ENCODE measurements around the gene SPAG16.

The SPAG16 gene

DNA sequence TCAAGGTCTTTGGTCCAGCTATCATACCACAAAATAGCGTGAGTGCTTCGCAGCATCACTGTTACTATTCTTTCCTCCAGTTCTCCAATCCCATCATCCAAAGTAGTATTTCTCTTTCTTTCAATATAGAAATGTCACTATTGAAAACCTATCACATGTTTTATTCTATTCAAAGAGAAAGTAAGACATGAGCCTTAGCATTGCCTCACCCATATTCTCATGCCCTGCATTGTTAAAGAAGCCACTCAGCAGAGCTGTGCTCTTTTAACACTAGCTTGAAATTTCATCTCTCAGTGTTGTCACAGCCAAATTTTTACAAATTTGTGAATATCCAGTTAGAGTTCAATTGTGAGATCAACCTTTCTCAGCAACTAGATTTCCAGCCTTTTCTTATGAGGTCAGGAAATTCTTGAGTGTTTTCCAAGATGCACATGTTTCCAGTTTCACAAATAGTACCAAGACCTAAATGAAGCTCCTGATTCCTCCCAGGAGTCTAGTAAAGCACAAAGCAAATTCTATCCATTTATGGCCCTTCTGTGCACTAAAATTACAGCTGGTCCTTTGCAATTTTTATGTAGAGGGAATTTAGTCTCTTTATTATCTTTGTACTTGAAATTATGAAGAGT lies 343.7 kb downstream of the SPAG16 start:
- no peak overlapping the region for H3K9ac ChIP-seq (ENCODE audit: low read length)
- no peaks in the 10 kb centered on the region for H3K27me3 ChIP-seq (ENCODE audit: insufficient read depth, low read length, poor library complexity)
- no peaks in the 10 kb centered on the region for H3K79me2 ChIP-seq (ENCODE audit: control insufficient read depth, insufficient read depth, low read length)
- no CpG with 5 or more reads among the region's 2 CpGs for WGBS (ENCODE audit: extremely low coverage, insufficient coverage, low lambda C conversion rate)
- no peak overlapping the region for H4K8ac ChIP-seq (ENCODE audit: low read depth, low read length)
- no peak overlapping the region for H2BK120ac ChIP-seq (ENCODE audit: low read depth, low read length)
- H3K4me2 ChIP-seq (ENCODE audit: low read length): no peak overlapping the region
- H3K27ac ChIP-seq (ENCODE audit: low read depth, low read length): no peak overlapping the region
- H3K4ac ChIP-seq (ENCODE audit: low read depth, low read length): no peak overlapping the region
- H3K4me1 ChIP-seq (ENCODE audit: control insufficient read depth, low read depth, low read length): no peaks in the 10 kb centered on the region
- H3K18ac ChIP-seq (ENCODE audit: low read length): no peak overlapping the region
- no peaks in the 10 kb centered on the region for H3K79me1 ChIP-seq (ENCODE audit: low read length)
- no peak overlapping the region for H3K56ac ChIP-seq (ENCODE audit: low read length)
- no peak overlapping the region for H3K23ac ChIP-seq (ENCODE audit: low read length)
- DNase-seq: no peak
- no peak overlapping the region for H4K5ac ChIP-seq (ENCODE audit: low read length)
- no peak overlapping the region for H2BK5ac ChIP-seq (ENCODE audit: low read length)
- no peak overlapping the region for H2BK15ac ChIP-seq (replicated peaks; ENCODE audit: low read depth)
- no peak overlapping the region for H3K4me3 ChIP-seq (ENCODE audit: low read length)
- no peak overlapping the region for H2AK5ac ChIP-seq (ENCODE audit: low read length)
- H3K36me3 ChIP-seq (ENCODE audit: control insufficient read depth, insufficient read depth, low read length): no peaks in the 10 kb centered on the region

DNA sequence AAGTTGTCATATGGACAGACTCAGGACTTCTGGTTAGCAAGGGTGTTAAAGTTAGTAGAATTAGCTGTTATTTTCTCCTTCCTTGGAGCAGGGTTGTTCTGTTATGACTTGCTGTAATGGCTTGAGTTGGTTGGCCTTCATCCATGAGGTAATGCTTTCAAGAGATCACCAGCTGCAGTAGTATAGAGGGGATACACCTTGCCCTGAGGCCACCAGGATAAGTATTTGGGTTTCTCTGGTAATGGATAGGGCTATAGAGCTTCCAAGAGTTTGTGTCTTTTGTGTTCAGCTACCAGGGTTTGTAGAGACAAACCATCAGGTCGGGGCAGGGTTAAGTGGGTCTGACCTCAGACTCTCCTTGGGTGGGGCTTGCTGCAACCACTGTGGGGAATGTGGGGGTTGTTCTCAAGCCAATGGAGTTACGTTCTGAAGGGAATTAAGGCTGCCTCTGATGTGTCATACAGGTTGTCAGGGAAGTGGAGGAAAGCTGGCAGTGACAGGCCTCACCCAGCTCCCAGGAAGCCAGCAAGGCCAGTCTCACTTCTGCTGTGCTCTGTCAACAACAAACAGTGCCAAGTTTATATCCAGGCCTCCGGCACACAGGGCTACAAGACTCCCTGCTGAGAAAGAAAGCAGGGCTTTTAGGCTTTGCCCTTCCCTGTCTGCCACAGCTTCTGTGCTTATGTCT lies 356.6 kb downstream of the SPAG16 start:
- no CpG with 5 or more reads among the region's 3 CpGs for WGBS (ENCODE audit: extremely low coverage, insufficient coverage, low lambda C conversion rate)

DNA sequence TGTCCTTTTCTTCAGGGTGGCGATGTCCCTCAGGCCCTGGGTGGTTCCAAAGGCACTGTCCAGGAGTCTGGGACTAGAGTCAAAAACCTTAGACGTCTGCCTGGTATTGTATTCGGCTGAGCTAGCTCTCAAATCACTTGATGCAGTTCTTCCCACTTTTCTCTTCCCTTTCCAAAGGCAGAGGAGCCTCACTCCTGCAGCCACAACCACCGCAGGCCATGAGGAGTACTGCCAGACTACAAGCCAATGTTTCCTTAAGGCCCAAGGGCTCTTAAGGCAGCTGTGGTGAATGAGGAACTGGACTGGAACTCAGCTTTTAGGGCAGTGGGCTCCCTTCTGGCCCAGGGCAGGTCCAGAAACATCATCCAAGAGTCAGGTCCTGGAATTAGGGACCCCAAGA lies 360.7 kb downstream of the SPAG16 start:
- Histone ChIP-seq H3K9ac (ENCODE audit: low read length) (no peak overlapping the region), H3K56ac (ENCODE audit: low read length) (no peak overlapping the region), H3K27me3 (ENCODE audit: insufficient read depth, low read length, poor library complexity) (no peaks in the 10 kb centered on the region), H2BK120ac (ENCODE audit: low read depth, low read length) (no peak overlapping the region), H2BK5ac (ENCODE audit: low read length) (no peak overlapping the region), H2BK15ac (replicated peaks; ENCODE audit: low read depth) (no peak overlapping the region), H3K4me1 (ENCODE audit: control insufficient read depth, low read depth, low read length) (no peaks in the 10 kb centered on the region), H3K79me2 (ENCODE audit: control insufficient read depth, insufficient read depth, low read length) (no peaks in the 10 kb centered on the region), H3K18ac (ENCODE audit: low read length) (no peak overlapping the region), H3K36me3 (ENCODE audit: control insufficient read depth, insufficient read depth, low read length) (no peaks in the 10 kb centered on the region), H2AK5ac (ENCODE audit: low read length) (no peak overlapping the region), H3K27ac (ENCODE audit: low read depth, low read length) (no peak overlapping the region), H3K4ac (ENCODE audit: low read depth, low read length) (no peak overlapping the region), H4K8ac (ENCODE audit: low read depth, low read length) (no peak overlapping the region), H3K79me1 (ENCODE audit: low read length) (no peaks in the 10 kb centered on the region), H3K23ac (ENCODE audit: low read length) (no peak overlapping the region), H3K4me3 (ENCODE audit: low read length) (no peak overlapping the region), H4K5ac (ENCODE audit: low read length) (no peak overlapping the region), H3K4me2 (ENCODE audit: low read length) (no peak overlapping the region)
- no CpG with 5 or more reads among the region's 4 CpGs for WGBS (ENCODE audit: extremely low coverage, insufficient coverage, low lambda C conversion rate)
- DNase-seq: peak; percentile 14

More for the DNA sequence above, 356.6 kb downstream of the SPAG16 start:
- Histone ChIP-seq H3K27me3 (ENCODE audit: insufficient read depth, low read length, poor library complexity) (no peaks in the 10 kb centered on the region), H3K56ac (ENCODE audit: low read length) (no peak overlapping the region), H3K9ac (ENCODE audit: low read length) (no peak overlapping the region), H2BK120ac (ENCODE audit: low read depth, low read length) (no peak overlapping the region), H3K79me2 (ENCODE audit: control insufficient read depth, insufficient read depth, low read length) (no peaks in the 10 kb centered on the region), H3K4me3 (ENCODE audit: low read length) (no peak overlapping the region), H4K8ac (ENCODE audit: low read depth, low read length) (no peak overlapping the region), H3K18ac (ENCODE audit: low read length) (no peak overlapping the region), H3K36me3 (ENCODE audit: control insufficient read depth, insufficient read depth, low read length) (no peaks in the 10 kb centered on the region), H2BK5ac (ENCODE audit: low read length) (no peak overlapping the region), H4K5ac (ENCODE audit: low read length) (no peak overlapping the region), H3K79me1 (ENCODE audit: low read length) (no peaks in the 10 kb centered on the region), H2AK5ac (ENCODE audit: low read length) (no peak overlapping the region), H3K23ac (ENCODE audit: low read length) (no peak overlapping the region), H2BK15ac (replicated peaks; ENCODE audit: low read depth) (no peak overlapping the region), H3K4ac (ENCODE audit: low read depth, low read length) (no peak overlapping the region), H3K4me2 (ENCODE audit: low read length) (no peak overlapping the region), H3K4me1 (ENCODE audit: control insufficient read depth, low read depth, low read length) (no peaks in the 10 kb centered on the region), H3K27ac (ENCODE audit: low read depth, low read length) (no peak overlapping the region)
- DNase-seq: no peak

DNA sequence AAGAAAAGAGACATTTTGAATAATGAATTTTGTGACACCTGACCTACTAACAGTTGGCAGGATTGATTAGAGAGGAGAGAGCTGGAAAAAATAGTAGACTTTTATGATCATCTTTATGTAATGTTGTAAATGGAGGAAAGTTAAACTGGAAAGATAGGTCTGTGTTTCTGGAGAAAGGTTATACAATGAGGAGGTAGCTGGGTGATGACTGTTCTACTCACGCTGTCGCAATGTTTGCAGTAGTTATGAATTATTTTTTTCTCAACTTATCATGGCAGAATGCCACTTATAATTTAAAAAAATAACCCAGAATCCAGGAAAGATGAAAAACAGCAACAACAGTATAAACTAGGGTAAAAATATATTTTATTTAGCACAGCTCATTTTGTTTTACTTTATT lies 364.9 kb downstream of the SPAG16 start:
- no peak overlapping the region for H3K4me2 ChIP-seq (ENCODE audit: low read length)
- H2BK120ac ChIP-seq (ENCODE audit: low read depth, low read length): no peak overlapping the region
- H3K27me3 ChIP-seq (ENCODE audit: insufficient read depth, low read length, poor library complexity): no peaks in the 10 kb centered on the region
- no peak overlapping the region for H3K9ac ChIP-seq (ENCODE audit: low read length)
- H3K23ac ChIP-seq (ENCODE audit: low read length): no peak overlapping the region
- H3K4ac ChIP-seq (ENCODE audit: low read depth, low read length): no peak overlapping the region
- H3K79me2 ChIP-seq (ENCODE audit: control insufficient read depth, insufficient read depth, low read length): no peaks in the 10 kb centered on the region
- no peaks in the 10 kb centered on the region for H3K36me3 ChIP-seq (ENCODE audit: control insufficient read depth, insufficient read depth, low read length)
- H2AK5ac ChIP-seq (ENCODE audit: low read length): no peak overlapping the region
- no peaks in the 10 kb centered on the region for H3K79me1 ChIP-seq (ENCODE audit: low read length)
- WGBS (ENCODE audit: extremely low coverage, insufficient coverage, low lambda C conversion rate): no CpG with 5 or more reads among the region's 2 CpGs
- no peak overlapping the region for H3K4me3 ChIP-seq (ENCODE audit: low read length)
- H3K18ac ChIP-seq (ENCODE audit: low read length): no peak overlapping the region
- H2BK5ac ChIP-seq (ENCODE audit: low read length): no peak overlapping the region
- no peak overlapping the region for H3K27ac ChIP-seq (ENCODE audit: low read depth, low read length)
- H4K5ac ChIP-seq (ENCODE audit: low read length): no peak overlapping the region
- no peak overlapping the region for H3K56ac ChIP-seq (ENCODE audit: low read length)
- no peak overlapping the region for H2BK15ac ChIP-seq (replicated peaks; ENCODE audit: low read depth)
- no peak for DNase-seq
- H3K4me1 ChIP-seq (ENCODE audit: control insufficient read depth, low read depth, low read length): no peaks in the 10 kb centered on the region
- no peak overlapping the region for H4K8ac ChIP-seq (ENCODE audit: low read depth, low read length)

DNA sequence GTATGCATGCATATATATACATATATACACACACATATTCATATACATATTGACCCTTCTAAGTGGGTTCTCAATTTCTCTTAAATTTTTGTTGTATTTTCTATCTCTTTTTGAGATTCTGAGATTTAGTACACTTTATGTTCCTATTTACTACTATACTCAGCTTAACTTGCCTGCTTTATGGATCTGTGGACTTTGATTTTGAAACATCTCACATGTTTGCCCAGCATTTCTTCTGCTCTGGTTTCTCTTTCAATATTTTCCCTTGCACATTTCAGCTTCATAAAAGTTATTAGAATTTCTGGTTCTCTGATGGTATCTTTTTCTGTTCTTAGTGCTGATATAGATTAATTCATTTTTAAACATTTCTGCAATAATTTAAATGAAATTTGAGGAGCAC lies 380.6 kb downstream of the SPAG16 start:
- H3K56ac ChIP-seq (ENCODE audit: low read length): no peak overlapping the region
- H3K4me2 ChIP-seq (ENCODE audit: low read length): no peak overlapping the region
- no peak overlapping the region for H2BK15ac ChIP-seq (replicated peaks; ENCODE audit: low read depth)
- H3K27me3 ChIP-seq (ENCODE audit: insufficient read depth, low read length, poor library complexity): no peaks in the 10 kb centered on the region
- no peak overlapping the region for H3K4me3 ChIP-seq (ENCODE audit: low read length)
- H2BK5ac ChIP-seq (ENCODE audit: low read length): no peak overlapping the region
- H2AK5ac ChIP-seq (ENCODE audit: low read length): no peak overlapping the region
- DNase-seq: no peak
- H3K23ac ChIP-seq (ENCODE audit: low read length): no peak overlapping the region
- no peaks in the 10 kb centered on the region for H3K36me3 ChIP-seq (ENCODE audit: control insufficient read depth, insufficient read depth, low read length)
- no peak overlapping the region for H2BK120ac ChIP-seq (ENCODE audit: low read depth, low read length)
- H3K18ac ChIP-seq (ENCODE audit: low read length): no peak overlapping the region
- no peak overlapping the region for H3K4ac ChIP-seq (ENCODE audit: low read depth, low read length)
- no peak overlapping the region for H3K9ac ChIP-seq (ENCODE audit: low read length)
- no peaks in the 10 kb centered on the region for H3K4me1 ChIP-seq (ENCODE audit: control insufficient read depth, low read depth, low read length)
- H3K27ac ChIP-seq (ENCODE audit: low read depth, low read length): no peak overlapping the region
- H3K79me2 ChIP-seq (ENCODE audit: control insufficient read depth, insufficient read depth, low read length): no peaks in the 10 kb centered on the region
- H3K79me1 ChIP-seq (ENCODE audit: low read length): no peaks in the 10 kb centered on the region
- no peak overlapping the region for H4K5ac ChIP-seq (ENCODE audit: low read length)
- H4K8ac ChIP-seq (ENCODE audit: low read depth, low read length): no peak overlapping the region

DNA sequence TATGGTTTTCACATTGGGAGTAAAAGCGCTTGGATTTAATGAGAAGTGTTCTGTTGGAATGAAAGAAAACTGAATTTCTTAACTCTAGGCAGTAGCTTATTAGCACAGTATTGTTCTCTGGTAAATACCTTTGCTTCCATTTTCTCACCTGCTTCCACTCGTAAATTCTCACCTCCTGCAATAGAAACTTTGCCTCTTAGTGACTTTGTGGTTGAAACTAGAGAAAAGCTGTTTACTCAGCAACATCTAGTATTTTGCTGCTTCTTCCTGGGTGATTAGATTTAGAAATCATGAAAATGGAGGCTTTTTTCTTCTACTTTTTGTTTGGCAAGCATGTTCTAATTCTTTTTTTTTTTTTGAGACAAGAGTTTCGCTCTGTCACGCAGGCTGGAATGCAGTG lies 385.4 kb downstream of the SPAG16 start:
- Histone ChIP-seq H4K8ac (ENCODE audit: low read depth, low read length) (no peak overlapping the region), H2BK15ac (replicated peaks; ENCODE audit: low read depth) (no peak overlapping the region), H3K4me3 (ENCODE audit: low read length) (no peak overlapping the region), H4K5ac (ENCODE audit: low read length) (no peak overlapping the region), H3K56ac (ENCODE audit: low read length) (no peak overlapping the region), H3K36me3 (ENCODE audit: control insufficient read depth, insufficient read depth, low read length) (no peaks in the 10 kb centered on the region), H2AK5ac (ENCODE audit: low read length) (no peak overlapping the region), H3K9ac (ENCODE audit: low read length) (no peak overlapping the region), H3K27me3 (ENCODE audit: insufficient read depth, low read length, poor library complexity) (no peaks in the 10 kb centered on the region), H3K18ac (ENCODE audit: low read length) (no peak overlapping the region), H2BK5ac (ENCODE audit: low read length) (no peak overlapping the region), H3K23ac (ENCODE audit: low read length) (no peak overlapping the region), H3K79me2 (ENCODE audit: control insufficient read depth, insufficient read depth, low read length) (no peaks in the 10 kb centered on the region), H3K79me1 (ENCODE audit: low read length) (no peaks in the 10 kb centered on the region), H3K4me1 (ENCODE audit: control insufficient read depth, low read depth, low read length) (no peaks in the 10 kb centered on the region), H3K4me2 (ENCODE audit: low read length) (no peak overlapping the region), H2BK120ac (ENCODE audit: low read depth, low read length) (no peak overlapping the region), H3K27ac (ENCODE audit: low read depth, low read length) (no peak overlapping the region), H3K4ac (ENCODE audit: low read depth, low read length) (no peak overlapping the region)
- DNase-seq: no peak
- no CpG with 5 or more reads among the region's 4 CpGs for WGBS (ENCODE audit: extremely low coverage, insufficient coverage, low lambda C conversion rate)
